AG10803 (cell line): ENCODE data around the gene PHEX.

Experiments
- DNase-seq: peaks from one replicate; pipeline ENCODE4 v3.0.0; 2010; ENCODE audit warnings: low read depth
- H3K4me3 ChIP-seq: 2 replicates; pipeline ENCODE4 v1.5.1; 2011; ENCODE audit warnings: mild to moderate bottlenecking, low read length, control low read depth
- CTCF ChIP-seq: conservative IDR thresholded peaks from 2 replicates; pipeline ENCODE4 v1.5.1; 2011; ENCODE audit warnings: mild to moderate bottlenecking, low read length, control low read depth, inconsistent platforms

The PHEX gene

GRCh38 chrX:22296871-22297270 is 264.7 kb downstream of the PHEX start:
- peak; percentile 47 for DNase-seq
- no peak for TF ChIP-seq CTCF
- H3K4me3 ChIP-seq = no peak overlapping the region

GRCh38 chrX:22300130-22300529 is 268.0 kb downstream of the PHEX start:
- TF ChIP-seq CTCF = no peak
- no peak overlapping the region for H3K4me3 ChIP-seq
- DNase-seq = peak; percentile 74
